Large intestine (tissue), 3 donors: ENCODE results near the gene MEIKIN. TPM values are rescaled to one million over a fixed set of nuclear protein-coding genes. Genes with fewer than 3 reads are reported as not detected.

ENCODE experiments used
- DNase-seq, 2 donors: peaks; one replicate each; pipeline versions ENCODE4 v3.0.0 to v3.0.0-alpha.2; 2013
- H3K27ac ChIP-seq: one replicate; pipeline ENCODE4 v1.5.1; 2013; ENCODE audit warnings: low read length
- H3K27me3 ChIP-seq: 2 replicates; pipeline ENCODE4 v1.6.1; 2013; ENCODE audit warnings: low read length; ENCODE audit not compliant: control insufficient read depth, insufficient read depth
- H3K36me3 ChIP-seq: 2 replicates; pipeline ENCODE4 v1.6.1; 2013; ENCODE audit warnings: low read length; ENCODE audit not compliant: control insufficient read depth, insufficient read depth
- H3K4me1 ChIP-seq: one replicate; pipeline ENCODE4 v1.6.1; 2013; ENCODE audit warnings: low read length; ENCODE audit not compliant: control insufficient read depth, insufficient read depth
- H3K4me3 ChIP-seq: one replicate; pipeline ENCODE4 v1.5.1; 2013; ENCODE audit warnings: low read length
- H3K9me3 ChIP-seq: one replicate; pipeline ENCODE4 v1.6.1; 2013; ENCODE audit warnings: mild to moderate bottlenecking, low read depth, low read length, moderate library complexity; ENCODE audit not compliant: control insufficient read depth
- WGBS: methylation state at CpG from one replicate; pipeline ENCODE4 v1.1.5; 2013; ENCODE audit warnings: low lambda C conversion rate; ENCODE audit not compliant: insufficient coverage; 5-methylcytosine and 5-hydroxymethylcytosine counted together
- polyA plus RNA-seq: library from polyadenylated mRNA; unstranded; fragments of 120-200 nt; gene quantifications from one replicate; pipeline ENCODE4 v1.2.1, GENCODE V29; 2013

Gene MEIKIN
- polyA plus RNA-seq, 1 donor: not detected

- no peak overlapping the region for H3K27ac ChIP-seq
- no peaks in the 10 kb centered on the region for H3K9me3 ChIP-seq
- WGBS: no CpG with 5 or more reads among the region's 8 CpGs
- H3K4me3 ChIP-seq: no peak overlapping the region
- DNase-seq: no peak
- no peaks in the 10 kb centered on the region for H3K36me3 ChIP-seq
- no peaks in the 10 kb centered on the region for H3K4me1 ChIP-seq
- H3K27me3 ChIP-seq: no peaks in the 10 kb centered on the region
Measured at GRCh38 chr5:131986161-131986912, 40.9 kb upstream of the MEIKIN start.

- Histone ChIP-seq H3K4me3 (no peak overlapping the region), H3K27me3 (no peaks in the 10 kb centered on the region), H3K9me3 (no peaks in the 10 kb centered on the region), H3K36me3 (no peaks in the 10 kb centered on the region), H3K4me1 (no peaks in the 10 kb centered on the region), H3K27ac (no peak overlapping the region)
- no peak for DNase-seq
- WGBS: 100% methylated on average over 1 of the region's 8 CpGs
Measured at GRCh38 chr5:131984956-131985665, 39.6 kb upstream of the MEIKIN start.

- Histone ChIP-seq H3K9me3 (no peaks in the 10 kb centered on the region), H3K4me3 (no peak overlapping the region), H3K4me1 (no peaks in the 10 kb centered on the region), H3K36me3 (no peaks in the 10 kb centered on the region), H3K27ac (no peak overlapping the region), H3K27me3 (no peaks in the 10 kb centered on the region)
- no CpG with 5 or more reads among the region's 2 CpGs for WGBS
- DNase-seq: no peak
Measured at GRCh38 chr5:131983244-131983771, 37.8 kb upstream of the MEIKIN start.

GRCh38 chr5:131981516-131981915 lies 36.1 kb upstream of the MEIKIN start:
- DNase-seq: no peak
- Histone ChIP-seq H3K27ac (no peak overlapping the region), H3K4me3 (no peak overlapping the region), H3K36me3 (no peaks in the 10 kb centered on the region), H3K27me3 (no peaks in the 10 kb centered on the region), H3K4me1 (no peaks in the 10 kb centered on the region), H3K9me3 (no peaks in the 10 kb centered on the region)
- WGBS: no CpG with 5 or more reads among the region's 4 CpGs

GRCh38 chr5:131980696-131981095 lies 35.2 kb upstream of the MEIKIN start:
- Histone ChIP-seq H3K36me3 (no peaks in the 10 kb centered on the region), H3K4me1 (no peaks in the 10 kb centered on the region), H3K27me3 (no peaks in the 10 kb centered on the region), H3K4me3 (no peak overlapping the region), H3K27ac (no peak overlapping the region), H3K9me3 (no peaks in the 10 kb centered on the region)
- no peak for DNase-seq
- 90% methylated on average over 2 of the region's 4 CpGs for WGBS

- no peak for DNase-seq
- Histone ChIP-seq H3K27ac (no peak overlapping the region), H3K27me3 (no peaks in the 10 kb centered on the region), H3K36me3 (no peaks in the 10 kb centered on the region), H3K9me3 (no peaks in the 10 kb centered on the region), H3K4me3 (no peak overlapping the region), H3K4me1 (peaks cover 5% of the 10 kb centered on the region)
- WGBS: 50% methylated on average over 2 of the region's 4 CpGs
Measured at GRCh38 chr5:131979816-131980215, 34.4 kb upstream of the MEIKIN start.

- DNase-seq: no peak
- peaks cover 5% of the 10 kb centered on the region for H3K4me1 ChIP-seq
- H3K36me3 ChIP-seq: no peaks in the 10 kb centered on the region
- H3K27ac ChIP-seq: no peak overlapping the region
- no peaks in the 10 kb centered on the region for H3K27me3 ChIP-seq
- no CpG with 5 or more reads among the region's 2 CpGs for WGBS
- H3K4me3 ChIP-seq: no peak overlapping the region
- no peaks in the 10 kb centered on the region for H3K9me3 ChIP-seq
Measured at GRCh38 chr5:131977212-131977604, 31.7 kb upstream of the MEIKIN start.

GRCh38 chr5:131976414-131977211 lies 31.1 kb upstream of the MEIKIN start:
- Histone ChIP-seq H3K27me3 (no peaks in the 10 kb centered on the region), H3K27ac (no peak overlapping the region), H3K9me3 (no peaks in the 10 kb centered on the region), H3K4me1 (peaks cover 5% of the 10 kb centered on the region), H3K36me3 (no peaks in the 10 kb centered on the region), H3K4me3 (no peak overlapping the region)
- 100% methylated on average over 1 of the region's 6 CpGs for WGBS
- DNase-seq: no peak

GRCh38 chr5:131974956-131975726 lies 29.7 kb upstream of the MEIKIN start:
- peaks cover 5% of the 10 kb centered on the region for H3K4me1 ChIP-seq
- 10% methylated on average over 4 of the region's 12 CpGs for WGBS
- H3K27me3 ChIP-seq: no peaks in the 10 kb centered on the region
- no peak overlapping the region for H3K27ac ChIP-seq
- no peaks in the 10 kb centered on the region for H3K36me3 ChIP-seq
- no peak overlapping the region for H3K4me3 ChIP-seq
- peak in 1 of 2 donors; percentile 51 for DNase-seq
- H3K9me3 ChIP-seq: no peaks in the 10 kb centered on the region

GRCh38 chr5:131974622-131974955 lies 29.1 kb upstream of the MEIKIN start:
- H3K4me1 ChIP-seq: peaks cover 5% of the 10 kb centered on the region
- WGBS: 14% methylated on average over 1 of the region's 5 CpGs
- H3K27ac ChIP-seq: no peak overlapping the region
- no peaks in the 10 kb centered on the region for H3K9me3 ChIP-seq
- no peak overlapping the region for H3K4me3 ChIP-seq
- H3K36me3 ChIP-seq: no peaks in the 10 kb centered on the region
- no peak for DNase-seq
- no peaks in the 10 kb centered on the region for H3K27me3 ChIP-seq
